H7 (cell line): ENCODE results near the gene WDR74. TPM values are rescaled to one million over a fixed set of nuclear protein-coding genes. Genes with fewer than 3 reads are reported as not detected.
"Not testable (repeated sequence)": the region's sequence is repeated elsewhere in the genome, so short reads cannot be mapped to it uniquely, and the experiment has no call there.

Source experiments
- DNase-seq: peaks from one replicate; pipeline ENCODE4 v3.0.0; 2012
- H3K27me3 ChIP-seq: 2 replicates; pipeline ENCODE4 v1.6.0; 2011; ENCODE audit warnings: mild to moderate bottlenecking, low read length; ENCODE audit not compliant: control insufficient read depth, insufficient read depth
- H3K36me3 ChIP-seq: replicated peaks from 2 replicates; pipeline ENCODE4 v1.5.1; 2011; ENCODE audit warnings: low read length; ENCODE audit not compliant: control insufficient read depth, insufficient read depth
- H3K4me3 ChIP-seq: 2 replicates; pipeline ENCODE4 v1.5.1; 2011; ENCODE audit warnings: low read depth, mild to moderate bottlenecking, control low read depth, low read length, moderate library complexity; ENCODE audit not compliant: insufficient read depth
- total RNA-seq: library from RNA; depleted of rRNA; stranded (reverse); fragments of >200 nt; shearing (Covaris generic); gene quantifications from 2 replicates; pipeline ENCODE4 v1.2.3, GENCODE V29; 2014

The WDR74 gene
- total RNA-seq, 1 experiment from 2014 or later = 153 TPM

DNA sequence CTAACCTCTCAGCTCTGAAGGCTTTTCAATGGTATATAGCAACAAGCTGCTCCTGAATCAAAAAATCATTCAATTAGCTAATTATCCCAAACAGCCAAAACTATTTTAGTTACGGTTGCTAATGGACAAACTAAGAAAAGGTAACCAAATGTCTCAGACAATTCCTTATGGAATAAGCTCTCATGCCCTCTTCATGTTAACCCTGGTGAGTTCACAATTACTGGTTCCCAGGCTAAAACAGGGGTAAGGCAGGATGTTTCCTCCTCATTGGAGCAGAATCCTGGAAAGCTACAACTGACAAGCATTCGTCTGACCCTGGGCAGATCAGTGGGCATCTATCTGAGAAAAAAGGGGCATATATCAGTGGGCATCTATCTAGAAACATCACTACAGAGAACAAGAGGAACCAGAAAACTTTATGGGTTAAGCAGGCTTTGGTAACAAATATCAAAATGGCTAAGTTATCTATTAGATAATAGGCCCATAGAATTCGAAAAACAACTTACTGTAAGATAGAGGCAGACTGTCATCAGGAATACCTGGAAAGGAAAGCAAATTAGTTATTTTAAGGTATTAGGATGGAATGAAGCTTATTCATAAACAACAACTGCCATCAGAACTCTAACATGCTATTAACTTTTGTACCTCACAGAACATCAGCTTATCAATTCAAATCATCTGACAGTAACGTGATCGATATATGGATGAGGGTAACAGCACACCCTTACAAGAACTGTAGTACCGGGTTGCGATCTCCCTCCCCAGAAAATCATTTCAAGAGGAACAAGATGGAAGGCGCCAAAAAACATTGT is 14.8 kb upstream of the WDR74 start:
- no peak for DNase-seq
- Histone ChIP-seq H3K4me3 (peak overlapping the region; percentile 84), H3K36me3 (peaks cover 31% of the 10 kb centered on the region), H3K27me3 (no peaks in the 10 kb centered on the region)

DNA sequence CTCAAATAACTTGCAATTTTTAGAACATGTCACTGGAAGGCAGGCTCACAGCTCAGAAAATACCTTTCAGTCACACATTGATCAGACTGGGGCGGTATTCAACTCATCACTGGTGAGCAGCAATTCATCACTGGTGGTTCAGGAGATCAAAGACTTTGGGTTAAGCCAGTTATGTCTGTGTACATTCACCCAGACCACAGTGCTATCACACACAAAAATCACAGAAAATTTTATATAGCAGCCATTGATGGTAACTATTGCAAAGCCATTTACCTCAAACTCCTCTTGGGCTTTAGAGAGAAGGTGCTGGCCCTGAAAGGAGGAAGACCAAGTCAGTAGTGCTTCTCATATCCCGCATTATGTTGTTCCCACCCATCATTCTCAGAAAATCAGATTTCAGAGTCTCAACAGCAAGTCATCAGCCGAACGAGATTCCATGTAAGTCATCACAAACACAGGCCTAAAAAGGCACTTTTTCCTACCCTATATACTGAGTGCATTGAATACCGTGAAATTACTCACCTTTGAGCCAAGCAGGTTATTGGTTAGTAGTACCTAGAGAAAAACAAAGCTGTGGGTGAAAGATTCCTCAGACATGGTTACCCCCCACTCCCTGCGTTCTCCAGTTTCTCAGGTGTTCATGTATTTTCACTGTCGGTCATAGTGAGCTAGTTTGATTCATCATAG is 14.0 kb upstream of the WDR74 start:
- peak overlapping the region; percentile 84 for H3K4me3 ChIP-seq
- H3K36me3 ChIP-seq = peaks cover 31% of the 10 kb centered on the region
- no peak for DNase-seq
- H3K27me3 ChIP-seq = no peaks in the 10 kb centered on the region

DNA sequence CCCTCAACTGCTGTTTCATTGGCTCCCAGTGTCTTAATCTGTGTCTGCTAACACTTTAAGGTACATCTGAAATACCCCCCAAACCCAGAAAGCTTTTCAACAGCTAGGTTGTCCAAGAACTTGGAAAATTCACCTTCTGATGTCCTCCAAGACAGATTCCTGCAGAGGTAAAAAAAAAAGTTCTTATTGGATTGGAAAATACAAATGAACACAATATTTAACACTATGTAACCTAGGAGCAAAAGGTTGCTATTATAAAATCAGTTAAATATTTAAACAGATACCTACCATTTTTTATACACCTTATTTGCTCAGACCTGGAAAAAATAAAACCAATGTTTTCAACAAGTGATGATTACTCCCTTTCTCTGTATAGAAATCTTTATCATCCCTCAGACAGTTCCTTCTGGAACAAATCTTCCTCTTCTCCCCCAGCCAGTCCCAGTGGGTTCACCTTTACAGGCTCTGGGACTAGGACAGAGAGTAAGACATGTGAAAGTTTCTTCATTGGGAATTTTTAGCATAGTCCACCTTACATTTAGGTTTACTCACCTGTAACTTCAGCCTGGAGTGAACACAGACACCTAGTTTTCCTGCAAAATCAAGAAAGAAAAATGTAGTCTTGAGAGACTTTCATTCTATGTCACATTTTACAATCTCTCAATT is 13.3 kb upstream of the WDR74 start:
- Histone ChIP-seq H3K4me3 (peak overlapping the region; percentile 84; the same call in 1 of the 2 replicates), H3K36me3 (peaks cover 31% of the 10 kb centered on the region), H3K27me3 (no peaks in the 10 kb centered on the region)
- DNase-seq = no peak

DNA sequence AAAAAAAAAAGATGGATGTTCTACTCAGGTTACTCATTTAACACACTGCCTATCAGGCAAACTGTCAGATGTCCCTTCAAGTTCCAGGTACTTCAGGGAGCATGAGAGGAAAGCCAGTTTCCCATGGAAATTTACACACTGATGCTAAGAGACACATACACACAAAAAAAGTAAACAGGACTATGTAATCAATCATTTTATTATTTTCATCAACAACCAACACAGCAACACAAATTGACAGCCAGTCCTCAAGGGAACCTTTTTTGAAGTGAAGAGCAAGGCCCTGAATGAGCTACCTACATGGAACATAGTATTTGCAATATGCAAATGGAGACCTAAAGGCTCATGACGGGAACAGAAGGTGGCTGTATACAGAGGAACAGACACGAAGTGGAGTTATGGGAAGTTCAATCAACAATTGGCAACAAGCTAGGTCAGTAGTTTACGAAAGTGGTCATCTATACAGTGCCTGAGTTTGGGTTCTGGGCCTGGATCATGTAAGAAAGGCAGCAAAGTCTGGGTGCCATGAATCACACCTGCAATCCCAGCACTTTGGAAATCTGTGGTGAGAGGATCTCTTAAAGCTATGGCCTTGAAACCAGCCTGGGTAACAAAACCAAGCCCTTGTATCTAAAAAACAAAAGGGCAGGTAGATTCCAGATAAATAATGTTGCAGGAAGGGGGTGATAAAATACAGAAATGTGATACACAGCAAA is 12.6 kb upstream of the WDR74 start:
- H3K4me3 ChIP-seq = no peak overlapping the region
- no peak for DNase-seq

DNA sequence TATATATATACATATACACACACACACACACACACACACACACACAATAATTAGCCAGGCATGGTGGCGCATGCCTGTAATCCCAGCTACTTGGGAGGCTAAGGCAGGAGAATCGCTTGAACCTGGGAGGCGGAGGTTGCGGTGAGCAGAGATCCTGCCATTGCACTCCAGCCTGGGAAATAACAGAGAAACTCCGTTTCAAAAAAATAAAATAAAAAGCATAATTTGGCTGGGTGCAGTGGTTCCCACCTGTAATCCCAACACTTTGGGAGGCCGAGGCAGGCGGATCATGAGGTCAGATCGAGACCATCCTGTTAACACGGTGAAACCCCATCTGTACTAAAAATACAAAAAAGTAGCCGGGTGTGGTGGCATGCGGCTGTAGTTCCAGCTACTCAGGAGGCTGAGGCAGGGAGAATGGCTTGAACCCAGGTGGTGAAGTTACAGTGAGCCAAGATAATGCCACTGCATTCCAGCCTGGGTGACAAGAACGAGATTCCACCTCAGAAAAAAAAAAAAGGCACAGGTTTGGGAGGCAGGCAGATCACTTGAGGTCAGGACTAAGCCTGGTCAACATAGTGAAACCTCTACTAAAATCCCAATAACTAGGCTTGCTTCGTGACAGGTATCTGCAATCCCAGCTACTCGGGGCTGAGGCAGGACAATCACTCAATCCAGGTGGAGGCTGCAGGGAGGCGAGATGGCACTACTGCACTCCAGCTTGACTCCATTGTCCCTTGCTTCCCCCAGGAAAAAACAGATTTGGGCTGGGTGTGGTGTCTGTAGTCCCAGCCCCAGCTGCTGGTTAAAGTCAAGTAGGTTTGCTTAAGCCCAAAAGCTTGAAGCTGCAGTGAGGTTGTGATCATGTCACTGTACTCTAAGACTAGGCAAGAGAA is 11.8 kb upstream of the WDR74 start:
- Histone ChIP-seq H3K27me3 (no peaks in the 10 kb centered on the region), H3K4me3 (no peak overlapping the region), H3K36me3 (peaks cover 31% of the 10 kb centered on the region)
- no peak for DNase-seq

More for the DNA sequence above, 12.6 kb upstream of the WDR74 start:
- Histone ChIP-seq H3K36me3 (peaks cover 31% of the 10 kb centered on the region), H3K27me3 (no peaks in the 10 kb centered on the region)

DNA sequence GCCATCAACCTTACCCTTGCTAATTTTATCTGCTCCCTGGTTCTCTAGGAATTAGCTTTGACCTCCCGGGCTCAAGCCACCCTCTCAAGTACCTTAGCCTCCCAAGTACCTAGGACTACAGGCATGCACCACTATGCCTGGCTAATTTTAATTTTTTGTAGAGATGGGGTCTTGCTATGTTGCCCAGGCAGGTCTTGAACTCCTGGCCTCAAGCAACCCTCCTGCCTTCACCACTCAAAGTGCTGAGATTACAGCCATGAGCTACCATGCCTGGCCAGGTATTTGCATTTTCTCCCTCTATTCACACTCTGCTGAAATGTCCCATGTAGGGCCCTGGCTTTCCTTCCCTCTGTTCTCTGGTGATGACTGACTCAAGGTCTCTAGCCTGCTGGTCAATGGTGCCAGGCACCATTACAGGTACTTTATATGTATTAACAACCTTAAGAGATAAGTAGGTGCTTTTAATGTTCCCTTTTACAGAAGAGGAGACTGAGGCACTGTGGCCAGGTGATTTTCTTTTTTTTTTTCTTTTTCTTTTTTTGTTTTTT is 8.5 kb upstream of the WDR74 start:
- no peaks in the 10 kb centered on the region for H3K27me3 ChIP-seq
- DNase-seq = no peak
- H3K36me3 ChIP-seq = peaks cover 8% of the 10 kb centered on the region
- no peak overlapping the region for H3K4me3 ChIP-seq

DNA sequence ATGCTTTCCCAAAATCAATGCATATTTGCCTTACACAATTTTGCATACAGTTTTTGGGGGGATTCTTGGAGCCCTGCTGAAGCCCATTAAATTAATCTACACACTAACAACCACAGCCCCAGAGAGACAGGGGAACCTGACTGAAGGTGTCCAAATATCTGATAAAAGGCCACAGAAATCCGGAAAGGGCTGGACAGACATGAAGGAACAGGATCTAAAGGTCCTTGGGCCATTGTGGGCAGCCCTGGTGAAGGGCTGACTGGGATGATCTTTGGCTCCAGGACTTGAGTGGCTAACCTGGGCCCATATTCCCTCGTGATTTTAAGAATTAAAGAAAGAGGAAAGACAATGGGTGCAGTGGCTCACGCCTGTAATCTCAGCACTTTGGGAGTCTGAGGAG is 6.8 kb upstream of the WDR74 start:
- no peaks in the 10 kb centered on the region for H3K36me3 ChIP-seq
- no peak for DNase-seq
- H3K4me3 ChIP-seq = no peak overlapping the region
- no peaks in the 10 kb centered on the region for H3K27me3 ChIP-seq

DNA sequence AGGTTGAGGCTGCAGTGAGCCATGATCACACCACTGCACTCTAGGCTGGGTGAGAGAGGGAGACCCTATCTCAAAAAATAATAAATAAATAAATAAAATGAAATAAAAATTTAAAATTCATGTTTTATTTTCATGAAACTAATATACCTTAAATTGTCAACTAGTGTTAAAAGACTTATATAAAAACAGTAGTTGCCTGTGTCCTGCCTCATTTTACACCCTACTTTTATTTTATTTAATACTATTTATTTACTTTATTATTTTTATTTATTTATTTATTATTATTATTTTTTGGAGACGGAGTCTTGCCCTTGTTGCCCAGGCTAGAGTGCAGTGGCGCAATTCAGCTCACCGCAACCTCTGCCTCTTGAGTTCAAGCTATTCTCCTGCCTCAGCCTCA is 4.8 kb upstream of the WDR74 start:
- H3K27me3 ChIP-seq = no peaks in the 10 kb centered on the region
- no peak for DNase-seq
- no peaks in the 10 kb centered on the region for H3K36me3 ChIP-seq
- no peak overlapping the region for H3K4me3 ChIP-seq

DNA sequence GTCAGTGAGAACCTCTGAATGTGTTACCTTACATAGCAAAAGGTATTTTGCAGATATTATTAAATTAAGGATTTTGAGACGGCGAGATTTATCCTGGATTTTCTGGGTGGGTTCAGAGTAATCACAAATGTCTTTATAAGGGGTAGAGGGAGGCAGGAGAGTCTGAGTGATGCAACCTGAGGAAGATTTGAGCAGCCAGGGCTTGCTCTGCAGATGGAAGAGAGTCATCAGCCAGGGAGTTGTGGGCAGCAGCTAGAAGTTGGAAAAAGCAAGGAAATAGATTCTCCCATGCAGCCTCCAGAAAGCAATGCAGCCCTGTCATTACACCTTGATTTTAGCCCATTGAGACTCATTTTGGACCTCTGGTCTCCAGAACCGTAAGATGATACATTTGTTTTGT is 4.1 kb upstream of the WDR74 start:
- H3K27me3 ChIP-seq = no peaks in the 10 kb centered on the region
- no peak overlapping the region for H3K4me3 ChIP-seq
- H3K36me3 ChIP-seq = no peaks in the 10 kb centered on the region
- no peak for DNase-seq

DNA sequence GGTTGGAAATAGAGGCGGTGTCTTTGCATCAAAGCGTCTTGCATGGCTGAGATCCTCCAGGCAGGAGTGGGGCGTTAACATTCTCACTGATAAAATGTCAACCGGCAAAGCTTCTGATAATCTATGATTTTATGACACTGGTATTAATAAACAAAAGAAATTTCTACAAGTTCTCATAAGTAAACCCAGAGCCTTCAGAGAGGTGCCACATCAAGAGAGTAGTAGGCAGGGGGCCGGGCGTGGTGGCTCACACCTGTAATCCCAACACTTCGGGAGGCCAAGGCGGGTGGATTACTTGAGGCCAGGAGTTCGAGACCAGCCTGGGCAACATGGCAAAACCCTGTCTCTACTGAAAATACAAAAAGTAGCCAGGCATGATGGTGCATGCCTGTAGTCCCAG is 3.5 kb upstream of the WDR74 start:
- H3K36me3 ChIP-seq, H3K4me3 ChIP-seq, DNase-seq, H3K27me3 ChIP-seq: not testable (repeated sequence)

DNA sequence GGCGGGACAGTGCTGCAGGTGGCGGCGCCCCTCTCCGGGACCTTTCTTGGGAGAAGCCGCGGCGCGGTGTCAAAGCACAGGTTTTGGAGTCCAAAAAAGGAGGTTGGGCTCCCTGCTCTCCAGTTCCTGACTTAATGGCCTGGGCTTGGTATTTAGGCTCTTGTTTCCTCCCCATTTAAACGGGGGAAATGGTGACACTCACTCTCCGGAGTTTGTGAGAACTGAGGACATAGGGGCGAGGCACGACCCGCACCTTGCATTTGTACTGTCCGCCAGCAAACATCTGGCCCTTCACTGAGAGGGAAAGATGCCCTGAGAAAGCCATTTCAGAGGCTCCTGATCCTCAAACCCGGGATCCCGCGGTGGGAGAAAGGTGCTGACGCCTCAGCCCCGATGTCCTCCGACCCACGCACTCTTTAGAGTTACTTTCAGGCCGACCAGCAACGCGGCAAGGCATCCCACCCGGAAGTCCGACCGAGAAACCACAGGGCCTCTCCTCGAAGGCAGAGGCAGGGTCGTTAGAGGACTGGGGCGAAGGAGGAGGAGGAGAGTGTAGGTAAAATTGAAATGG is 2.9 kb upstream of the WDR74 start:
- H3K4me3 ChIP-seq = peak overlapping the region; percentile 41
- H3K36me3 ChIP-seq = peaks cover 3% of the 10 kb centered on the region; the same call in 1 of the 2 replicates
- no peak for DNase-seq
- H3K27me3 ChIP-seq = no peaks in the 10 kb centered on the region

DNA sequence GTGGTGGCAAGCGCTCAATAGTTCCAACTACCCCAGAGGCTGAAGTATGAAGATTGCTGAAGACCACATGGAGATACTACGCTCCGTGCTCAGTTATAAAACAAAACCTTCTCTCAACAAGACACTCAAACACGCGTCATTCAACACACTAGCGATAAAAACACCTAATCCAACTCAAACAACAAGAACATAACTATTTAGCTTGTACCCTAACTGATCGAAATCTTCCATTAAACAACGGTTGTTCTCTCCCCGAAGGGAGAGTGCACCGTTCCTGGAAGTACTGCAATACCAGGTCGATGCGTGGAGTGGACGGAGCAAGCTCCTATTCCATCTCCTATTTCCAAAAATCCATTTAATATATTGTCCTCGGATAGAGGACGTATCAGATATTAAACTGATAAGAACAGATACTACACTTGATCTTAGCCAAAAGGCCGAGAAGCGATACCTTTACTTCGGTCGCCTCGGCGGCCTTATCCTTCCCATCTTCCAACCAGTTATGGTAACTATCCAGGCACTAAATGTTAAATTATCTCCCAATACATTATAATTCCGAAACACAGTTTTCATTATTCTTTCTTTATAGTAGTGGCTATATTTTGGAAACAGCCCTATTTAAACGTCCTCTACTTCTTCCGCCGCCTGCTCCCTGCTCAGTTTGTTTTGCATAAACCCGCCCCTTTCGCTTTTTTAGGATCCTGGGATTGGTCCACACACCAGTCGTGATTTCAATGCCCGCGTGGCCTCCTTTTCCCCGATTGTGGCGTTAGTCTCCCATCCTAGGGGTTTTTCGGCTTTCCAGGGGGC is 2.2 kb upstream of the WDR74 start:
- H3K27me3 ChIP-seq = no peaks in the 10 kb centered on the region
- peak overlapping the region; percentile 93 for H3K4me3 ChIP-seq
- H3K36me3 ChIP-seq = peaks cover 3% of the 10 kb centered on the region
- DNase-seq = peak; percentile 93
